ENCODE results near the gene U2SURP.

DNA sequence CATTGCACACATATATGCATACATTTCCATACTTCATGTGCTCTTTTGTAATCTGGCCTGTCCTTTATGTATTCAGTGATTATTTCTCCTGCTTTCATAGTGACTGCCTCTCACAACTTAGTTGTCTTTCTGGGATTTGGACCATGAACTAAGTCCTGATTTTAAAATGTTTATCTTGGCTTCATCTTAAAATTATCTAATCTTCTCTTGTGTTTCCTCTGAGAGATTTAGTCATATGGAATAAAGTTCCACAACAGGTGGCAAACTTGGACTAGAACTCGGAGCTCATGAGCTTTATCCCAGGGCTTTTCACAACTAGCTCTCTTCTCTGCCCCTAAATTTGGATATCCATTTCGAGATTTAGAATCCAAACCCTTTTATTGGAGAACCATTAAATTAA is 44.3 kb downstream of the U2SURP start:
- no peak for TF ChIP-seq CTCF (IDR thresholded peaks at IDR 0.05; ENCODE audit: poor library complexity)
- TF ChIP-seq EZH2 (IDR thresholded peaks at IDR 0.05; ENCODE audit: borderline replicate concordance), result no peak

All from hepatocyte (in vitro differentiated cells).